Sigmoid colon (tissue), 7 donors: ENCODE data around the gene ATP13A2. TPM values are rescaled to one million over a fixed set of nuclear protein-coding genes. Genes with fewer than 3 reads are reported as not detected.

Experiments used
- DNase-seq: peaks from one replicate; pipeline ENCODE4 v3.0.0-alpha.2; 2019
- H3K27ac ChIP-seq, 4 donors: fragments of 200-600 bp; sonication (generic); one replicate each; pipeline ENCODE4 v1.5.1; 2016 to 2019; ENCODE audit warnings: mild to moderate bottlenecking in 1 of 4
- H3K27me3 ChIP-seq, 3 donors: fragments of 200-600 bp; sonication (generic); one replicate each; pipeline ENCODE4 v1.5.1; 2019; ENCODE audit warnings: mild to moderate bottlenecking in 1 of 3
- H3K36me3 ChIP-seq, 4 donors: fragments of 200-600 bp; sonication (generic); one replicate each; pipeline ENCODE4 v1.5.1; 2016 to 2019
- H3K4me1 ChIP-seq, 4 donors: fragments of 200-600 bp; sonication (generic); one replicate each; pipeline ENCODE4 v1.5.1; 2017 to 2019
- H3K4me3 ChIP-seq, 4 donors: fragments of 200-600 bp; sonication (generic); one replicate each; pipeline ENCODE4 v1.5.1; 2017 to 2019; ENCODE audit warnings: mild to moderate bottlenecking in 2 of 4, moderate library complexity in 1 of 4
- H3K9me3 ChIP-seq, 4 donors: fragments of 200-600 bp in 3 of 4; sonication (generic) in 3 of 4; one replicate each; pipeline versions ENCODE4 v1.5.1 to v1.6.1; 2013 to 2019
- CTCF ChIP-seq, 4 experiments: fragments of 450-650 bp in 3 of 4; fragments of 200-600 bp in 1 of 4; IDR thresholded peaks; one replicate each; pipeline ENCODE4 v1.5.1; 2016 to 2019; ENCODE audit warnings: antibody characterized with exemption in 4 of 4, mild to moderate bottlenecking in 3 of 4, moderate library complexity in 2 of 4
- EP300 ChIP-seq, 4 donors: sonication (generic); formaldehyde crosslinking; IDR thresholded peaks; one replicate each; pipeline ENCODE4 v1.6.1; 2017; ENCODE audit warnings: antibody characterized with exemption in 4 of 4
- POLR2A ChIP-seq, 2 donors: fragments of 450-650 bp; IDR thresholded peaks; one replicate each; pipeline ENCODE4 v1.6.1; 2016; ENCODE audit warnings: antibody characterized with exemption in 2 of 2, mild to moderate bottlenecking in 2 of 2, moderate library complexity in 2 of 2
- POLR2AphosphoS5 ChIP-seq, 4 donors: sonication (generic); formaldehyde crosslinking; IDR thresholded peaks; one replicate each; pipeline ENCODE4 v1.6.1; 2017; ENCODE audit warnings: antibody characterized with exemption in 4 of 4
- WGBS, 2 donors: extraction: QIAGEN DNeasy Blood & Tissue Kit; methylation state at CpG; one replicate each; pipeline ENCODE4 v1.1.7; 2013; 5-methylcytosine and 5-hydroxymethylcytosine counted together
- intact Hi-C: fragments of 100-400 bp; cut with DNase I; formaldehyde crosslinking; loops from one replicate; pipeline ENCODE4 v1.15.1; 2023
- polyA plus RNA-seq, 3 donors: library from polyadenylated mRNA; stranded (reverse); fragments of 200-250 nt; gene quantifications; one replicate each; pipeline ENCODE4 v1.2.3, GENCODE V29; 2013
- total RNA-seq, 4 donors: library from RNA; depleted of rRNA; stranded (reverse); fragments of >200 nt; gene quantifications; one replicate each; pipeline ENCODE4 v1.1.0, GENCODE V29; 2016
- donor health status: healthy with polysubstance abuse.
- donor health status: Bipolar disorder and iron deficiency.
- donor health status: healthy.

Gene ATP13A2
- total and polyA plus RNA-seq, 7 donors, result 6.6 to 47.2 (median 15.6) TPM

- TF ChIP-seq POLR2A (IDR thresholded peaks at IDR 0.05), result no peak
- no peak for TF ChIP-seq CTCF (IDR thresholded peaks at IDR 0.05)
- TF ChIP-seq EP300 (IDR thresholded peaks at IDR 0.05), result no peak
- no peak for TF ChIP-seq POLR2AphosphoS5 (IDR thresholded peaks at IDR 0.05)
- Histone ChIP-seq H3K27me3 (no peaks in the 10 kb centered on the region), H3K36me3 (peaks cover 25 to 95% (median 65%) of the 10 kb centered on the region in 4 donors), H3K4me3 (no peak overlapping the region), H3K9me3 (no peaks in the 10 kb centered on the region), H3K27ac (no peak overlapping the region), H3K4me1 (peaks cover 0 to 15% (median 0%) of the 10 kb centered on the region in 4 donors)
- WGBS, 2 donors, result 72 to 88% methylated on average over 5 of the region's 5 CpGs
- peak; percentile 40 for DNase-seq
- intact Hi-C loops, result no loop called here
Measured at GRCh38 chr1:17027403-17027802, 15.7 kb upstream of the ATP13A2 start.

- no peak for DNase-seq
- H3K4me1 ChIP-seq, result peaks cover 0 to 34% (median 14%) of the 10 kb centered on the region in 4 donors
- no peaks in the 10 kb centered on the region for H3K9me3 ChIP-seq
- TF ChIP-seq POLR2AphosphoS5 (IDR thresholded peaks at IDR 0.05) (no peak), CTCF (IDR thresholded peaks at IDR 0.05) (no peak), EP300 (IDR thresholded peaks at IDR 0.05) (no peak), POLR2A (IDR thresholded peaks at IDR 0.05) (no peak)
- WGBS, 2 donors, result 87 to 90% methylated on average over 1 of the region's 1 CpG
- no peak overlapping the region for H3K4me3 ChIP-seq
- intact Hi-C loops, result no loop called here
- peaks cover 35 to 97% (median 77%) of the 10 kb centered on the region in 4 donors for H3K36me3 ChIP-seq
- no peaks in the 10 kb centered on the region for H3K27me3 ChIP-seq
- H3K27ac ChIP-seq, result no peak overlapping the region
Measured at GRCh38 chr1:17024721-17025120, 13.0 kb upstream of the ATP13A2 start.

GRCh38 chr1:17023573-17023972 lies 11.8 kb upstream of the ATP13A2 start:
- no peak overlapping the region for H3K4me3 ChIP-seq

GRCh38 chr1:17023102-17023501 lies 11.4 kb upstream of the ATP13A2 start:
- DNase-seq, result no peak
- TF ChIP-seq POLR2A (IDR thresholded peaks at IDR 0.05) (no peak), CTCF (IDR thresholded peaks at IDR 0.05) (no peak), EP300 (IDR thresholded peaks at IDR 0.05) (no peak), POLR2AphosphoS5 (IDR thresholded peaks at IDR 0.05) (no peak)
- Histone ChIP-seq H3K9me3 (no peaks in the 10 kb centered on the region), H3K4me3 (no peak overlapping the region), H3K27ac (peak overlapping the region in 1 of 4 donors; percentile 71), H3K27me3 (no peaks in the 10 kb centered on the region), H3K4me1 (peaks cover 0 to 32% (median 14%) of the 10 kb centered on the region in 4 donors), H3K36me3 (peaks cover 47 to 100% (median 79%) of the 10 kb centered on the region in 4 donors)
- intact Hi-C loops, result no loop called here
- 61 to 64% methylated on average over 4 of the region's 4 CpGs for WGBS, 2 donors

More at GRCh38 chr1:17023573-17023972, 11.8 kb upstream of the ATP13A2 start:
- no peak overlapping the region for H3K27ac ChIP-seq
- intact Hi-C loops, result no loop called here
- H3K36me3 ChIP-seq, result peaks cover 42 to 100% (median 79%) of the 10 kb centered on the region in 4 donors
- H3K4me1 ChIP-seq, result peaks cover 0 to 34% (median 14%) of the 10 kb centered on the region in 4 donors
- DNase-seq, result no peak
- WGBS, 2 donors, result 70 to 90% methylated on average over 3 of the region's 3 CpGs
- no peaks in the 10 kb centered on the region for H3K9me3 ChIP-seq
- no peak for TF ChIP-seq EP300 (IDR thresholded peaks at IDR 0.05)
- no peak for TF ChIP-seq POLR2A (IDR thresholded peaks at IDR 0.05)
- TF ChIP-seq CTCF (IDR thresholded peaks at IDR 0.05), result no peak
- TF ChIP-seq POLR2AphosphoS5 (IDR thresholded peaks at IDR 0.05), result no peak
- no peaks in the 10 kb centered on the region for H3K27me3 ChIP-seq

GRCh38 chr1:17021896-17022295 lies 10.2 kb upstream of the ATP13A2 start:
- TF ChIP-seq POLR2AphosphoS5 (IDR thresholded peaks at IDR 0.05) (no peak), POLR2A (IDR thresholded peaks at IDR 0.05) (no peak), CTCF (IDR thresholded peaks at IDR 0.05) (no peak), EP300 (IDR thresholded peaks at IDR 0.05) (no peak)
- no peaks in the 10 kb centered on the region for H3K9me3 ChIP-seq
- H3K27me3 ChIP-seq, result no peaks in the 10 kb centered on the region
- intact Hi-C loops, result no loop called here
- peak overlapping the region in 3 of 4 donors; percentile 12 to 71 (median 25) for H3K27ac ChIP-seq
- WGBS, 2 donors, result 84 to 87% methylated on average over 10 of the region's 10 CpGs
- H3K4me1 ChIP-seq, result peaks cover 0 to 23% (median 14%) of the 10 kb centered on the region in 4 donors
- H3K36me3 ChIP-seq, result peaks cover 46 to 95% (median 70%) of the 10 kb centered on the region in 4 donors
- peak; percentile 27 for DNase-seq
- H3K4me3 ChIP-seq, result no peak overlapping the region
